HepG2 (cell line): ENCODE measurements around the gene TEAD3. TPM values are rescaled to one million over a fixed set of nuclear protein-coding genes. Genes with fewer than 3 reads are reported as not detected.
A peak's percentile ranks its signal among the peaks of the same experiment; 100 is the strongest.

ENCODE experiments used
- ATF3 ChIP-seq: sonication (generic); formaldehyde crosslinking; IDR thresholded peaks from 2 replicates; pipeline ENCODE4 v1.4.0; 2020; ENCODE audit warnings: missing genetic modification reagents
- BORCS8-MEF2B ChIP-seq: sonication (generic); formaldehyde crosslinking; IDR thresholded peaks from 2 replicates; pipeline ENCODE4 v1.8.0; 2022; ENCODE audit warnings: mild to moderate bottlenecking, missing genetic modification reagents
- CAMTA2 ChIP-seq: sonication (generic); formaldehyde crosslinking; IDR thresholded peaks from 2 replicates; pipeline ENCODE4 v1.4.0; 2020; ENCODE audit warnings: mild to moderate bottlenecking, missing genetic modification reagents, borderline replicate concordance
- DMAP1 ChIP-seq: IDR thresholded peaks from 2 replicates; pipeline ENCODE4 v1.6.1; 2016
- EED ChIP-seq: sonication (generic); formaldehyde crosslinking; IDR thresholded peaks from 2 replicates; pipeline ENCODE4 v1.5.0; 2020; ENCODE audit warnings: mild to moderate bottlenecking, missing genetic modification reagents
- GATAD1 ChIP-seq: IDR thresholded peaks from 2 replicates; pipeline ENCODE4 v1.6.1; 2016; ENCODE audit warnings: missing genetic modification reagents, missing compliant biosample characterization
- HNF1B ChIP-seq: sonication (generic); formaldehyde crosslinking; IDR thresholded peaks from 2 replicates; pipeline ENCODE4 v1.5.1; 2020; ENCODE audit warnings: mild to moderate bottlenecking, moderate library complexity, missing genetic modification reagents
- MATR3 ChIP-seq: sonication (generic); formaldehyde crosslinking; IDR thresholded peaks from 2 replicates; pipeline ENCODE4 v1.4.0; 2020; ENCODE audit warnings: missing genetic modification reagents
- MYC ChIP-seq: sonication (generic); formaldehyde crosslinking; IDR thresholded peaks from 2 replicates; pipeline ENCODE4 v1.9.0; 2021; ENCODE audit warnings: missing genetic modification reagents, borderline replicate concordance
- THAP7 ChIP-seq: sonication (generic); formaldehyde crosslinking; IDR thresholded peaks from 2 replicates; pipeline ENCODE4 v1.8.1; 2023; ENCODE audit warnings: mild to moderate bottlenecking, missing genetic modification reagents
- ZNF337 ChIP-seq: sonication (generic); formaldehyde crosslinking; IDR thresholded peaks from 2 replicates; pipeline ENCODE4 v1.5.1; 2020; ENCODE audit warnings: missing genetic modification reagents, low read depth, mild to moderate bottlenecking, borderline replicate concordance
- ZNF343 ChIP-seq: sonication (generic); formaldehyde crosslinking; IDR thresholded peaks from 2 replicates; pipeline ENCODE4 v1.4.0; 2020; ENCODE audit warnings: mild to moderate bottlenecking, missing genetic modification reagents
- ZNF558 ChIP-seq: sonication (generic); formaldehyde crosslinking; IDR thresholded peaks from 2 replicates; pipeline ENCODE4 v1.9.0; 2022; ENCODE audit warnings: mild to moderate bottlenecking, missing genetic modification reagents, borderline replicate concordance
- ZNF780A ChIP-seq: sonication (generic); formaldehyde crosslinking; IDR thresholded peaks from 2 replicates; pipeline ENCODE4 v1.8.0; 2022; ENCODE audit warnings: mild to moderate bottlenecking, missing genetic modification reagents, moderate library complexity
- ZSCAN12 ChIP-seq: sonication (generic); formaldehyde crosslinking; IDR thresholded peaks from 2 replicates; pipeline ENCODE4 v1.9.0; 2021; ENCODE audit warnings: mild to moderate bottlenecking, missing genetic modification reagents
- polyA plus RNA-seq, 8 experiments: library from polyadenylated mRNA; depleted of rRNA in 3 of 8; stranded (reverse) in 7 of 8; unstranded in 1 of 8; fragments of >200 nt; fragmentation: Illumina TruSeq in 4 of 8; extraction: Trizol in 4 of 8; gene quantifications; 2 replicates each; pipeline versions ENCODE4 v1.2.1 to v1.2.3, GENCODE V29; 2011 to 2016; ENCODE audit warnings: low read depth in 4 of 8, missing spikeins in 1 of 8, mixed read lengths in 1 of 8; ENCODE audit not compliant: insufficient read depth in 1 of 8
- total RNA-seq, 5 experiments: library from RNA; depleted of rRNA; stranded (reverse); fragments of >200 nt; fragmentation: Illumina TruSeq; extraction: Trizol; gene quantifications; 2 replicates each; pipeline ENCODE4 v1.2.3, GENCODE V29; 2016; ENCODE audit warnings: low read depth in 1 of 5
- TF ChIP-seq, protein P1 (sequence below): sonication (generic); formaldehyde crosslinking; IDR thresholded peaks from 2 replicates; pipeline ENCODE4 v1.4.0; 2020; ENCODE audit warnings: missing genetic modification reagents
- TF ChIP-seq, protein P2 (sequence below): sonication (generic); formaldehyde crosslinking; IDR thresholded peaks from 2 replicates; pipeline ENCODE4 v1.8.1; 2023; ENCODE audit warnings: mild to moderate bottlenecking, inconsistent platforms, moderate library complexity, missing genetic modification reagents, borderline replicate concordance
- TF ChIP-seq, protein P3 (sequence below): sonication (generic); formaldehyde crosslinking; IDR thresholded peaks from 2 replicates; pipeline ENCODE4 v1.5.0; 2020; ENCODE audit warnings: missing genetic modification reagents, mild to moderate bottlenecking, borderline replicate concordance
- TF ChIP-seq, protein P4 (sequence below): sonication (generic); formaldehyde crosslinking; IDR thresholded peaks from 2 replicates; pipeline ENCODE4 v1.5.1; 2020; ENCODE audit warnings: missing genetic modification reagents, mild to moderate bottlenecking, borderline replicate concordance

Gene TEAD3
- total and polyA plus RNA-seq, 2 of the 13 experiments (the other 11 are each of a cell fraction or from before 2014, with no cell fraction given): 15.1 to 16.5 TPM

- TF ChIP-seq, protein P1, sequence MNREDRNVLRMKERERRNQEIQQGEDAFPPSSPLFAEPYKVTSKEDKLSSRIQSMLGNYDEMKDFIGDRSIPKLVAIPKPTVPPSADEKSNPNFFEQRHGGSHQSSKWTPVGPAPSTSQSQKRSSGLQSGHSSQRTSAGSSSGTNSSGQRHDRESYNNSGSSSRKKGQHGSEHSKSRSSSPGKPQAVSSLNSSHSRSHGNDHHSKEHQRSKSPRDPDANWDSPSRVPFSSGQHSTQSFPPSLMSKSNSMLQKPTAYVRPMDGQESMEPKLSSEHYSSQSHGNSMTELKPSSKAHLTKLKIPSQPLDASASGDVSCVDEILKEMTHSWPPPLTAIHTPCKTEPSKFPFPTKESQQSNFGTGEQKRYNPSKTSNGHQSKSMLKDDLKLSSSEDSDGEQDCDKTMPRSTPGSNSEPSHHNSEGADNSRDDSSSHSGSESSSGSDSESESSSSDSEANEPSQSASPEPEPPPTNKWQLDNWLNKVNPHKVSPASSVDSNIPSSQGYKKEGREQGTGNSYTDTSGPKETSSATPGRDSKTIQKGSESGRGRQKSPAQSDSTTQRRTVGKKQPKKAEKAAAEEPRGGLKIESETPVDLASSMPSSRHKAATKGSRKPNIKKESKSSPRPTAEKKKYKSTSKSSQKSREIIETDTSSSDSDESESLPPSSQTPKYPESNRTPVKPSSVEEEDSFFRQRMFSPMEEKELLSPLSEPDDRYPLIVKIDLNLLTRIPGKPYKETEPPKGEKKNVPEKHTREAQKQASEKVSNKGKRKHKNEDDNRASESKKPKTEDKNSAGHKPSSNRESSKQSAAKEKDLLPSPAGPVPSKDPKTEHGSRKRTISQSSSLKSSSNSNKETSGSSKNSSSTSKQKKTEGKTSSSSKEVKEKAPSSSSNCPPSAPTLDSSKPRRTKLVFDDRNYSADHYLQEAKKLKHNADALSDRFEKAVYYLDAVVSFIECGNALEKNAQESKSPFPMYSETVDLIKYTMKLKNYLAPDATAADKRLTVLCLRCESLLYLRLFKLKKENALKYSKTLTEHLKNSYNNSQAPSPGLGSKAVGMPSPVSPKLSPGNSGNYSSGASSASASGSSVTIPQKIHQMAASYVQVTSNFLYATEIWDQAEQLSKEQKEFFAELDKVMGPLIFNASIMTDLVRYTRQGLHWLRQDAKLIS (CRISPR knock-in tag): peak; percentile 25; the same call in 1 of the 2 replicates
- TF ChIP-seq DMAP1 (CRISPR knock-in tag): no peak
- no peak for TF ChIP-seq ATF3 (CRISPR knock-in tag)
- 0 out of 2 replicates have a peak, but pooled peaks have one; percentile 71 for TF ChIP-seq CAMTA2 (CRISPR knock-in tag)
- peak; percentile 60 for TF ChIP-seq MYC (CRISPR knock-in tag)
- no peak for TF ChIP-seq ZNF337 (CRISPR knock-in tag)
- peak; percentile 94 for TF ChIP-seq ZSCAN12 (CRISPR knock-in tag)
- TF ChIP-seq, protein P2, sequence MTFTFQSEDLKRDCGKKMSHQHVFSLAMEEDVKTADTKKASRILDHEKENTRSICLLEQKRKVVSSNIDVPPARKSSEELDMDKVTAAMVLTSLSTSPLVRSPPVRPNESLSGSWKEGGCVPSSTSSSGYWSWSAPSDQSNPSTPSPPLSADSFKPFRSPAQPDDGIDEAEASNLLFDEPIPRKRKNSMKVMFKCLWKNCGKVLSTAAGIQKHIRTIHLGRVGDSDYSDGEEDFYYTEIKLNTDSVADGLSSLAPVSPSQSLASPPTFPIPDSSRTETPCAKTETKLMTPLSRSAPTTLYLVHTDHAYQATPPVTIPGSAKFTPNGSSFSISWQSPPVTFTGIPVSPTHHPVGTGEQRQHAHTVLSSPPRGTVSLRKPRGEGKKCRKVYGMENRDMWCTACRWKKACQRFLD (CRISPR knock-in tag): peak; percentile 88
- TF ChIP-seq GATAD1: no peak
- TF ChIP-seq EED: peak; percentile 40; the same call in 1 of the 2 replicates
- TF ChIP-seq ZNF780A (CRISPR knock-in tag): no peak
- no peak for TF ChIP-seq MATR3 (CRISPR knock-in tag)
- TF ChIP-seq HNF1B (CRISPR knock-in tag): 0 out of 2 replicates have a peak, but pooled peaks have one; percentile 10
- TF ChIP-seq ZNF558: peak; percentile 99; the same call in 1 of the 2 replicates
- peak; percentile 90; the same call in 1 of the 2 replicates for TF ChIP-seq THAP7 (CRISPR knock-in tag)
- TF ChIP-seq, protein P3, sequence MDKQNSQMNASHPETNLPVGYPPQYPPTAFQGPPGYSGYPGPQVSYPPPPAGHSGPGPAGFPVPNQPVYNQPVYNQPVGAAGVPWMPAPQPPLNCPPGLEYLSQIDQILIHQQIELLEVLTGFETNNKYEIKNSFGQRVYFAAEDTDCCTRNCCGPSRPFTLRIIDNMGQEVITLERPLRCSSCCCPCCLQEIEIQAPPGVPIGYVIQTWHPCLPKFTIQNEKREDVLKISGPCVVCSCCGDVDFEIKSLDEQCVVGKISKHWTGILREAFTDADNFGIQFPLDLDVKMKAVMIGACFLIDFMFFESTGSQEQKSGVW (CRISPR knock-in tag): peak; percentile 74; the same call in 1 of the 2 replicates
- no peak for TF ChIP-seq ZNF343
- TF ChIP-seq, protein P4, sequence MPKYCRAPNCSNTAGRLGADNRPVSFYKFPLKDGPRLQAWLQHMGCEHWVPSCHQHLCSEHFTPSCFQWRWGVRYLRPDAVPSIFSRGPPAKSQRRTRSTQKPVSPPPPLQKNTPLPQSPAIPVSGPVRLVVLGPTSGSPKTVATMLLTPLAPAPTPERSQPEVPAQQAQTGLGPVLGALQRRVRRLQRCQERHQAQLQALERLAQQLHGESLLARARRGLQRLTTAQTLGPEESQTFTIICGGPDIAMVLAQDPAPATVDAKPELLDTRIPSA: 0 out of 2 replicates have a peak, but pooled peaks have one; percentile 81
- TF ChIP-seq BORCS8-MEF2B (CRISPR knock-in tag): peak; percentile 88
Measured at GRCh38 chr6:35497571-35498421, 917 bp upstream of the TEAD3 start (continued).
